EH (cell line): ENCODE results near the gene WDR93.
A peak's percentile ranks its signal among the peaks of the same experiment; 100 is the strongest.

Experiments used
- DNase-seq: peaks from one replicate; pipeline ENCODE4 v3.0.0-alpha.2; 2015; ENCODE audit warnings: low read depth

Gene WDR93

GRCh38 chr15:89662893-89663626 is 27.6 kb upstream of the WDR93 start:
- DNase-seq: peak; percentile 98

GRCh38 chr15:89664441-89665350 is 25.9 kb upstream of the WDR93 start:
- DNase-seq: peak; percentile 10

GRCh38 chr15:89665449-89666181 is 25.0 kb upstream of the WDR93 start:
- DNase-seq: peak; percentile 72

- DNase-seq: no peak
These were observed 24.3 kb upstream of the WDR93 start for GRCh38 chr15:89666184-89666857.

GRCh38 chr15:89666858-89667705 is 23.5 kb upstream of the WDR93 start:
- DNase-seq: no peak

GRCh38 chr15:89667706-89667960 is 23.0 kb upstream of the WDR93 start:
- DNase-seq: no peak

- no peak for DNase-seq
These were observed 22.4 kb upstream of the WDR93 start for GRCh38 chr15:89668171-89668570.

- DNase-seq: no peak
These were observed 21.2 kb upstream of the WDR93 start for GRCh38 chr15:89669309-89669865.

- DNase-seq: no peak
These were observed 20.7 kb upstream of the WDR93 start for GRCh38 chr15:89669941-89670340.

- no peak for DNase-seq
These were observed 19.5 kb upstream of the WDR93 start for GRCh38 chr15:89670971-89671560.

GRCh38 chr15:89671687-89672086 is 18.9 kb upstream of the WDR93 start:
- DNase-seq: no peak

GRCh38 chr15:89672221-89673164 is 18.1 kb upstream of the WDR93 start:
- peak; percentile 66 for DNase-seq

GRCh38 chr15:89673165-89673512 is 17.5 kb upstream of the WDR93 start:
- DNase-seq: peak; percentile 18

- DNase-seq: peak; percentile 22
These were observed 16.1 kb upstream of the WDR93 start for GRCh38 chr15:89674526-89674925.

- no peak for DNase-seq
These were observed 15.0 kb upstream of the WDR93 start for GRCh38 chr15:89675606-89676005.

- DNase-seq: no peak
These were observed 13.2 kb upstream of the WDR93 start for GRCh38 chr15:89677381-89677780.

- no peak for DNase-seq
These were observed 11.4 kb upstream of the WDR93 start, which contains the start of gene PLIN1 for GRCh38 chr15:89679212-89679611. Gene PLIN1 (minus strand): TSS chr15:89679367. CDS start chr15:89677489, 1,878 bp downstream.

GRCh38 chr15:89680282-89680873 is 10.2 kb upstream of the WDR93 start:
- DNase-seq: peak; percentile 67

- DNase-seq: no peak
These were observed 9.5 kb upstream of the WDR93 start for GRCh38 chr15:89681146-89681545.
